Epithelial cell of esophagus (primary cell): Measurements from ENCODE around the gene MYL7.

Experiments
- DNase-seq: peaks from one replicate; pipeline ENCODE4 v3.0.0; 2010; ENCODE audit warnings: low read depth
- H3K4me3 ChIP-seq: 2 replicates; pipeline ENCODE4 v1.5.1; 2011; ENCODE audit warnings: mild to moderate bottlenecking, low read length, control low read depth
- CTCF ChIP-seq: IDR thresholded peaks from 2 replicates; pipeline ENCODE4 v1.5.1; 2011; ENCODE audit warnings: low read depth, mild to moderate bottlenecking, low read length, control low read depth, inconsistent platforms; ENCODE audit not compliant: insufficient read depth; ENCODE audit errors: missing control alignments

The MYL7 gene

GRCh38 chr7:44120395-44120794 is 20.7 kb downstream of the MYL7 start:
- TF ChIP-seq CTCF = no peak
- H3K4me3 ChIP-seq = no peak overlapping the region
- DNase-seq = no peak

- no peak for TF ChIP-seq CTCF
- DNase-seq = no peak
These were observed 21.2 kb downstream of the MYL7 start for GRCh38 chr7:44119829-44120380.

GRCh38 chr7:44117801-44118429 is 23.2 kb downstream of the MYL7 start:
- TF ChIP-seq CTCF = no peak
- H3K4me3 ChIP-seq = no peak overlapping the region
- DNase-seq = no peak

More at GRCh38 chr7:44119829-44120380, 21.2 kb downstream of the MYL7 start:
- H3K4me3 ChIP-seq = no peak overlapping the region

GRCh38 chr7:44116789-44117666 is 24.1 kb downstream of the MYL7 start:
- no peak for DNase-seq
- no peak for TF ChIP-seq CTCF
- H3K4me3 ChIP-seq = no peak overlapping the region

- TF ChIP-seq CTCF = no peak
- no peak for DNase-seq
- no peak overlapping the region for H3K4me3 ChIP-seq
These were observed 24.9 kb downstream of the MYL7 start for GRCh38 chr7:44116087-44116788.

- no peak for DNase-seq
- no peak overlapping the region for H3K4me3 ChIP-seq
- TF ChIP-seq CTCF = no peak
These were observed 26.4 kb downstream of the MYL7 start for GRCh38 chr7:44114586-44115310.
